Smooth muscle cell (in vitro differentiated cells): ENCODE results near the gene KCNJ12. TPM values are rescaled to one million over a fixed set of nuclear protein-coding genes. Genes with fewer than 3 reads are reported as not detected.
"Not testable (repeated sequence)": the region's sequence is repeated elsewhere in the genome, so short reads cannot be mapped to it uniquely, and the experiment has no call there.

Experiments
- DNase-seq: peaks from one replicate; lab custom pipeline; 2025; ENCODE audit not compliant: unreplicated experiment; lab: John Stamatoyannopoulos, UW
- H2AFZ ChIP-seq: fragments of 200-600 bp; sonication (generic); 2 replicates; pipeline ENCODE4 v1.6.0; 2016; ENCODE audit warnings: antibody characterized with exemption, low read depth, mild to moderate bottlenecking
- H3F3A ChIP-seq: fragments of 200-600 bp; sonication (generic); 2 replicates; pipeline ENCODE4 v1.6.0; 2017; ENCODE audit warnings: antibody characterized with exemption, low read depth
- H3K27ac ChIP-seq: fragments of 200-600 bp; sonication (generic); 2 replicates; pipeline ENCODE4 v1.5.1; 2016; ENCODE audit warnings: low read depth, mild to moderate bottlenecking
- H3K27me3 ChIP-seq: fragments of 200-600 bp; sonication (generic); 2 replicates; pipeline ENCODE4 v1.6.1; 2016; ENCODE audit warnings: low read depth, mild to moderate bottlenecking
- H3K36me3 ChIP-seq: fragments of 200-600 bp; sonication (generic); 2 replicates; pipeline ENCODE4 v1.5.1; 2016; ENCODE audit warnings: low read depth
- H3K4me1 ChIP-seq: fragments of 200-600 bp; sonication (generic); 2 replicates; pipeline ENCODE4 v1.5.1; 2016; ENCODE audit warnings: low read depth
- H3K4me2 ChIP-seq: fragments of 200-600 bp; sonication (generic); 2 replicates; pipeline ENCODE4 v1.6.0; 2016; ENCODE audit warnings: mild to moderate bottlenecking
- H3K4me3 ChIP-seq: fragments of 200-600 bp; sonication (generic); 2 replicates; pipeline ENCODE4 v1.5.1; 2016; ENCODE audit warnings: mild to moderate bottlenecking
- H3K79me2 ChIP-seq: fragments of 200-600 bp; sonication (generic); 2 replicates; pipeline ENCODE4 v1.6.0; 2016; ENCODE audit warnings: low read depth, mild to moderate bottlenecking
- H3K9ac ChIP-seq: fragments of 200-600 bp; sonication (generic); 2 replicates; pipeline ENCODE4 v1.6.0; 2016; ENCODE audit warnings: low read depth
- H3K9me3 ChIP-seq: fragments of 200-600 bp; sonication (generic); replicated peaks from 2 replicates; pipeline ENCODE4 v1.5.1; 2016; ENCODE audit warnings: low read depth
- H4K20me1 ChIP-seq: fragments of 200-600 bp; sonication (generic); 2 replicates; pipeline ENCODE4 v1.6.0; 2016; ENCODE audit warnings: low read depth
- WGBS: methylation state at CpG from one replicate; pipeline ENCODE4 v1.1.7; 2016; ENCODE audit warnings: low lambda C conversion rate; 5-methylcytosine and 5-hydroxymethylcytosine counted together
- polyA plus RNA-seq: library from polyadenylated mRNA; unstranded; fragments of >200 nt; fragmentation: Nextera tagmentation; extraction: Ambion mirVana; gene quantifications from 2 replicates; pipeline ENCODE4 v1.2.1, GENCODE V29; 2016
- total RNA-seq: library from RNA; depleted of rRNA; stranded (reverse); fragments of >200 nt; gene quantifications from 2 replicates; pipeline ENCODE4 v1.2.3, GENCODE V29; 2014

KCNJ12 gene
- total and polyA plus RNA-seq, 2 experiments from 2014 or later, result 0.04 to 0.18 TPM

GRCh38 chr17:21409388-21409787 lies 33.2 kb downstream of the KCNJ12 start:
- H3K27me3 ChIP-seq, H3K4me1 ChIP-seq, H3K79me2 ChIP-seq, DNase-seq, H3K27ac ChIP-seq, H3K9me3 ChIP-seq, H4K20me1 ChIP-seq, H3K4me3 ChIP-seq, H3F3A ChIP-seq, H3K36me3 ChIP-seq, H3K9ac ChIP-seq, H3K4me2 ChIP-seq, H2AFZ ChIP-seq: not testable (repeated sequence)
- WGBS, result 61% methylated on average over 4 of the region's 4 CpGs

GRCh38 chr17:21409971-21410370 lies 33.8 kb downstream of the KCNJ12 start:
- not testable (repeated sequence) for H3K27ac ChIP-seq, H2AFZ ChIP-seq, H3K4me1 ChIP-seq, H3K9me3 ChIP-seq, H4K20me1 ChIP-seq, H3K79me2 ChIP-seq, H3F3A ChIP-seq, H3K9ac ChIP-seq, H3K4me2 ChIP-seq, DNase-seq, H3K4me3 ChIP-seq, H3K36me3 ChIP-seq, H3K27me3 ChIP-seq
- 96% methylated on average over 3 of the region's 3 CpGs for WGBS

- H3F3A ChIP-seq, result not testable (repeated sequence)
Observed at GRCh38 chr17:21410371-21410770, 34.2 kb downstream of the KCNJ12 start.

GRCh38 chr17:21410906-21411678 lies 34.9 kb downstream of the KCNJ12 start:
- not testable (repeated sequence) for H3K36me3 ChIP-seq, H3K9ac ChIP-seq, H2AFZ ChIP-seq, H3K79me2 ChIP-seq, H3K4me2 ChIP-seq, H3F3A ChIP-seq, H3K4me3 ChIP-seq, H3K27ac ChIP-seq, H3K27me3 ChIP-seq, H4K20me1 ChIP-seq, DNase-seq, H3K9me3 ChIP-seq, H3K4me1 ChIP-seq
- WGBS, result 81% methylated on average over 22 of the region's 25 CpGs

More at GRCh38 chr17:21410371-21410770, 34.2 kb downstream of the KCNJ12 start:
- not testable (repeated sequence) for H3K27me3 ChIP-seq, H3K27ac ChIP-seq, H3K79me2 ChIP-seq, H4K20me1 ChIP-seq, H2AFZ ChIP-seq, H3K9ac ChIP-seq, H3K4me1 ChIP-seq, H3K36me3 ChIP-seq, H3K4me3 ChIP-seq, H3K9me3 ChIP-seq, DNase-seq, H3K4me2 ChIP-seq
- 80% methylated on average over 9 of the region's 9 CpGs for WGBS

- H3F3A ChIP-seq, H3K27ac ChIP-seq, H3K36me3 ChIP-seq, H3K79me2 ChIP-seq, H3K9ac ChIP-seq, H3K4me2 ChIP-seq, H3K4me1 ChIP-seq, H2AFZ ChIP-seq, DNase-seq, H3K9me3 ChIP-seq, H3K4me3 ChIP-seq, H4K20me1 ChIP-seq, H3K27me3 ChIP-seq: not testable (repeated sequence)
- 91% methylated on average over 5 of the region's 5 CpGs for WGBS
Observed at GRCh38 chr17:21411679-21412205, 35.6 kb downstream of the KCNJ12 start.

- H3K79me2 ChIP-seq, H3K4me1 ChIP-seq, DNase-seq, H3K27ac ChIP-seq, H3F3A ChIP-seq, H3K9ac ChIP-seq, H4K20me1 ChIP-seq, H3K4me2 ChIP-seq, H3K9me3 ChIP-seq, H3K36me3 ChIP-seq, H3K4me3 ChIP-seq, H3K27me3 ChIP-seq, H2AFZ ChIP-seq: not testable (repeated sequence)
- WGBS, result 88% methylated on average over 13 of the region's 14 CpGs
Observed at GRCh38 chr17:21412207-21412681, 36.1 kb downstream of the KCNJ12 start.

- H4K20me1 ChIP-seq, H3K27ac ChIP-seq, H3K36me3 ChIP-seq, H2AFZ ChIP-seq, H3K9me3 ChIP-seq, H3K79me2 ChIP-seq, H3K4me1 ChIP-seq, H3K4me3 ChIP-seq, H3K4me2 ChIP-seq, H3K9ac ChIP-seq, H3K27me3 ChIP-seq, H3F3A ChIP-seq, DNase-seq: not testable (repeated sequence)
- WGBS, result 65% methylated on average over 8 of the region's 11 CpGs
Observed at GRCh38 chr17:21413570-21414279, 37.6 kb downstream of the KCNJ12 start.

GRCh38 chr17:21414616-21415015 lies 38.5 kb downstream of the KCNJ12 start:
- not testable (repeated sequence) for H3K4me1 ChIP-seq, H3K27me3 ChIP-seq, H3K4me3 ChIP-seq, H3K9ac ChIP-seq, H4K20me1 ChIP-seq, H3K4me2 ChIP-seq, H3F3A ChIP-seq, DNase-seq, H2AFZ ChIP-seq, H3K79me2 ChIP-seq, H3K27ac ChIP-seq, H3K9me3 ChIP-seq, H3K36me3 ChIP-seq
- WGBS, result 71% methylated on average over 7 of the region's 7 CpGs
